Tibial nerve (tissue), 4 donors: Measurements from ENCODE around the gene SLC7A10. TPM values are rescaled to one million over a fixed set of nuclear protein-coding genes. Genes with fewer than 3 reads are reported as not detected.

Experiments
- DNase-seq, 2 donors: peaks; one replicate each; pipeline ENCODE4 v3.0.0-alpha.2; 2019; ENCODE audit warnings: low spot score in 2 of 2
- H3K27ac ChIP-seq, 4 donors: fragments of 200-600 bp; sonication (generic) in 3 of 4; one replicate each; pipeline ENCODE4 v1.5.1; 2017 to 2019; ENCODE audit warnings: mild to moderate bottlenecking in 1 of 4
- H3K27me3 ChIP-seq, 2 donors: fragments of 200-600 bp; sonication (generic) in 1 of 2; one replicate each; pipeline versions ENCODE4 v1.5.1 to v1.6.0; 2017 to 2019
- H3K36me3 ChIP-seq, 3 donors: fragments of 200-600 bp; sonication (generic); one replicate each; pipeline ENCODE4 v1.5.1; 2018 to 2019
- H3K4me1 ChIP-seq, 4 donors: fragments of 200-600 bp; sonication (generic) in 3 of 4; one replicate each; pipeline ENCODE4 v1.5.1; 2017 to 2019
- H3K4me3 ChIP-seq, 4 donors: fragments of 200-600 bp; sonication (generic) in 3 of 4; one replicate each; pipeline ENCODE4 v1.5.1; 2017 to 2019; ENCODE audit warnings: mild to moderate bottlenecking in 1 of 4, moderate library complexity in 1 of 4
- H3K9me3 ChIP-seq, 4 donors: fragments of 200-600 bp; sonication (generic) in 3 of 4; one replicate each; pipeline ENCODE4 v1.5.1; 2017 to 2019
- EP300 ChIP-seq, 2 donors: sonication (generic); formaldehyde crosslinking; IDR thresholded peaks; one replicate each; pipeline ENCODE4 v1.6.1; 2017; ENCODE audit warnings: antibody characterized with exemption in 2 of 2, mild to moderate bottlenecking in 1 of 2
- POLR2A ChIP-seq, 2 donors: fragments of 450-650 bp; IDR thresholded peaks; one replicate each; pipeline ENCODE4 v1.6.1; 2017; ENCODE audit warnings: antibody characterized with exemption in 2 of 2, mild to moderate bottlenecking in 2 of 2, moderate library complexity in 2 of 2
- WGBS, 2 donors: methylation state at CpG; one replicate each; pipeline ENCODE4 v1.1.5; 2018; 5-methylcytosine and 5-hydroxymethylcytosine counted together
- total RNA-seq, 4 donors: library from RNA; depleted of rRNA; stranded (reverse); fragments of >200 nt; gene quantifications; one replicate each; pipeline ENCODE4 v1.1.0, GENCODE V29; 2016
- TF ChIP-seq, protein P1 (sequence below), 5 experiments: fragments of 200-600 bp in 3 of 5; fragments of 450-650 bp in 2 of 5; sonication (generic) in 3 of 5; IDR thresholded peaks; one replicate each; pipeline ENCODE4 v1.5.1; 2016 to 2019; ENCODE audit warnings: antibody characterized with exemption in 5 of 5, mild to moderate bottlenecking in 3 of 5, moderate library complexity in 2 of 5

Gene SLC7A10
- total RNA-seq, 4 donors from 2014 or later, result 4.3 to 25.8 (median 13.2) TPM

DNA sequence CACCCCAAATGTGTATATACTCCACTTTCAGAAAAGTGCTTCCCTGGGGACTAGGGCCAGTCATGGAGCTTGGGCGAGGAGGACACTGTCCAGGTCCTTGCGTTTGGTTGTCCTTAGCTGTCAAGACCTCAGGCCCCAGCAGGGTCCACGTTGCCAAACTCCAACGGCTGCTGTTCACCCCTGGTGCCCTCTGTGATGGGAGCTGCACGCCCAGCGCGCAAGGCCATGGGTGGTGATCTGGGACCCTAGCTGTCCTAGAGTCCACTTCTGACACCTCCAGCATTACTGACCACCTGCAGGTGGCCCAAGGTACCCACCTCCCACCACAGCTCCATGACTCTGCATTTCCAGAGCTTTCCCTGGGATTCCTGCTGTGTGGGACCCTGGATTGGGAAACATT is 27.5 kb downstream of the SLC7A10 start:
- H3K36me3 ChIP-seq, result peaks cover 0 to 55% (median 0%) of the 10 kb centered on the region in 3 donors
- WGBS, 2 donors, result 71 to 90% methylated on average over 5 to 7 of the region's 7 CpGs
- TF ChIP-seq POLR2A (IDR thresholded peaks at IDR 0.05) (no peak), EP300 (IDR thresholded peaks at IDR 0.05) (no peak)
- TF ChIP-seq, protein P1, sequence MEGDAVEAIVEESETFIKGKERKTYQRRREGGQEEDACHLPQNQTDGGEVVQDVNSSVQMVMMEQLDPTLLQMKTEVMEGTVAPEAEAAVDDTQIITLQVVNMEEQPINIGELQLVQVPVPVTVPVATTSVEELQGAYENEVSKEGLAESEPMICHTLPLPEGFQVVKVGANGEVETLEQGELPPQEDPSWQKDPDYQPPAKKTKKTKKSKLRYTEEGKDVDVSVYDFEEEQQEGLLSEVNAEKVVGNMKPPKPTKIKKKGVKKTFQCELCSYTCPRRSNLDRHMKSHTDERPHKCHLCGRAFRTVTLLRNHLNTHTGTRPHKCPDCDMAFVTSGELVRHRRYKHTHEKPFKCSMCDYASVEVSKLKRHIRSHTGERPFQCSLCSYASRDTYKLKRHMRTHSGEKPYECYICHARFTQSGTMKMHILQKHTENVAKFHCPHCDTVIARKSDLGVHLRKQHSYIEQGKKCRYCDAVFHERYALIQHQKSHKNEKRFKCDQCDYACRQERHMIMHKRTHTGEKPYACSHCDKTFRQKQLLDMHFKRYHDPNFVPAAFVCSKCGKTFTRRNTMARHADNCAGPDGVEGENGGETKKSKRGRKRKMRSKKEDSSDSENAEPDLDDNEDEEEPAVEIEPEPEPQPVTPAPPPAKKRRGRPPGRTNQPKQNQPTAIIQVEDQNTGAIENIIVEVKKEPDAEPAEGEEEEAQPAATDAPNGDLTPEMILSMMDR (IDR thresholded peaks at IDR 0.05), result no peak
- H3K9me3 ChIP-seq, result no peaks in the 10 kb centered on the region
- H3K4me3 ChIP-seq, result no peak overlapping the region
- peaks cover 0 to 23% (median 7%) of the 10 kb centered on the region in 4 donors for H3K4me1 ChIP-seq
- H3K27me3 ChIP-seq, result no peaks in the 10 kb centered on the region
- H3K27ac ChIP-seq, result no peak overlapping the region
- DNase-seq, result no peak

DNA sequence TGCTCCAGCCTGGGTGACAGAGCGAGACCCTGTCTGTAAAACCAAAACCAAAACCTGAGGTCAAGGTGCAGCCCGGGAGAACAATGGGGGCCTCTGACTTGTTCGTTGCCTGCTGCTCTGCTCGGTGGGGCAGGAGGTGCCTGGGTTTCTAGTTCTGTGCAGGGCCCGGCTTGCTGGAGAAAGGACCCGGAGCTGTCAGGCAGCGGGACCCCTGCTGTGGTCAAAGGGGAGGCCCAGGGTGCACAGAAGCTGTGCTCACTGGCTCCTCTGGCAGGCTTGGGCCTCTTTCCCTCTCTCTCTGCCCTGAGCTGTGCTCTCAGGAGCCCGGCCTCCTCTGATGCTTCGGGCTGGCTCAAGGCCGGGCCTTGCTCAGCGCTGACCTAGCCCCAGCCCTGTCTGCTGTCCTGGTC is 28.1 kb downstream of the SLC7A10 start:
- no peaks in the 10 kb centered on the region for H3K9me3 ChIP-seq
- WGBS, 2 donors, result 82 to 88% methylated on average over 4 to 11 of the region's 11 CpGs
- no peak overlapping the region for H3K4me3 ChIP-seq
- DNase-seq, result no peak
- no peaks in the 10 kb centered on the region for H3K27me3 ChIP-seq
- H3K36me3 ChIP-seq, result peaks cover 0 to 49% (median 0%) of the 10 kb centered on the region in 3 donors
- peaks cover 0 to 23% (median 7%) of the 10 kb centered on the region in 4 donors for H3K4me1 ChIP-seq
- TF ChIP-seq EP300 (IDR thresholded peaks at IDR 0.05) (no peak), POLR2A (IDR thresholded peaks at IDR 0.05) (no peak)
- TF ChIP-seq, protein P1 (IDR thresholded peaks at IDR 0.05), result no peak
- H3K27ac ChIP-seq, result no peak overlapping the region

DNA sequence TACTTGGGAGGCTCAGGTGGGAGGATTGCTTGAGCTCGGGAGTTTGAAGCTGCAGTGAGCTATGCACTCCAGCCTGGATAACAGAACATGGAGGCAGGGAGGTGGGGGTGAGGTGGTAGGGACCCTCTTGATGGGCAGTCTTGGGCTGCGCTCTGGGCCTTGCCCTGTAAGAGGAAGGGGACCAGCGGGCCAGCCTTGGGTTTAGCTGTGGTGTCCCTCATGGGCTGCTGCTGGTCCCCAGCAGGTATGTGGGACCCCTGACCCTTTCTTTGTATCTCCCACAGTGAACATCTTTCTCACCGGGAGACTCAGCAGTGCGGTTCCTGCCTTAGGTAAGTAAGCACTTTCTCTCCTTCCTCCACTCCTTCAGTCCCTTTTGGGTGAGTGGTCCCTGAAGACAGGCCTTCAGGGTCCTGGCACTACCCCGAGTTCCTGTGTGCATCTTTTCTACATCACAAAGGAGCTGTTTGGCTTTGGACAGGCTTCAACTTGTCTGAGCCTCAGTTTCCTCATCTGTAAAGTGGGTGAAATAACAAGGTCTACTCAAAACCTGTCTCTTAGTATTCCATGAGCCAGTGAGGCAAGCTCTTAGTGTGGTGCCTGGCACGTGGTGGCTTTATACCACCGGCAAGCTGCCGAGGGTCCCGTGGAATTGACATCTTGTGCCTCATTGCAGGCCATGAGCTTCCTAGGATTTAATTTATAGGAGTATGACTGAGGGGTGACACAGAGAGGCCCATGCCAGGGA is 29.0 kb downstream of the SLC7A10 start:
- Histone ChIP-seq H3K9me3 (no peaks in the 10 kb centered on the region), H3K27ac (no peak overlapping the region), H3K36me3 (peaks cover 0 to 45% (median 0%) of the 10 kb centered on the region in 3 donors), H3K27me3 (no peaks in the 10 kb centered on the region), H3K4me3 (no peak overlapping the region), H3K4me1 (peaks cover 0 to 23% (median 7%) of the 10 kb centered on the region in 4 donors)
- WGBS, 2 donors, result 87 to 88% methylated on average over 10 of the region's 10 CpGs
- no peak for DNase-seq
- TF ChIP-seq, protein P1 (IDR thresholded peaks at IDR 0.05), result no peak

DNA sequence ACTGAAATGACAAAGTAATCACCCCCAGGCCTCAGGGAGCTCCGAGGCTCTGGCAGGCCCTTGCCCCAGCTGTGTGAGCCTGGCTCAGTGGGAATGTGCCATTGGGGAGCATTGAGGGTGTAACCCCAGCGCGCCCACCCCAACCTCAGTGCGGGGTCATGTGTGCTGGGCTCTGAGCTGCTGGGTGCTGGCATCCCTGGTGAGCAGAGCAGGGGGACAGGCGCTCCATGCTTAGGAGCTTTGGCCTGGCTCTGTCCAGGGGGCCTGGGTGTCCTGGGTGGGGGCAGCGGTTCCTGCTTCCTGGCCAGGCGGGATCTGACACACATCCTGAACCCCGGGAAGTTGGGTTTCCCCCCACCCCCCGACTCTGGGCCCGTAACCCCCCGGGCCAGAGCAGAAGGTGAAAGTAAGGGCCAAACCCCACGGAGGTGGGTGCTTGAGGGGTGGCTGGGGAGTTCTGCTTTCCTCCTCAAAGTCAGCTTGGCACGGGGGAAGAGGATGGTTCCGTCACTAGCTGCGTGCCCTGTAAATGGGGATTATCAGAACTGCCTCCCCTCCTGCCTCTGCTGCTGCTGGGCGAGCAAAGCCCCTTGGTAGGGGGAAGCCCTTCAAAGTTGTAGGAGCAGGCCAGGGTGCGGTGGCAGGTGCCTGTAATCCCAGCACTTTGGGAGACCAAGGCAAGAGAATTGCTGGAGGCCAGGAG is 29.9 kb downstream of the SLC7A10 start:
- H3K27me3 ChIP-seq, result no peaks in the 10 kb centered on the region
- DNase-seq, result no peak
- H3K36me3 ChIP-seq, result peaks cover 0 to 38% (median 0%) of the 10 kb centered on the region in 3 donors
- 58 to 79% methylated on average over 6 to 13 of the region's 17 CpGs for WGBS, 2 donors
- H3K4me3 ChIP-seq, result peak overlapping the region in 2 of 4 donors; percentile 51 to 88
- H3K9me3 ChIP-seq, result no peaks in the 10 kb centered on the region
- no peak for TF ChIP-seq POLR2A (IDR thresholded peaks at IDR 0.05)
- TF ChIP-seq, protein P1 (IDR thresholded peaks at IDR 0.05), result no peak
- TF ChIP-seq EP300 (IDR thresholded peaks at IDR 0.05), result no peak
- peak overlapping the region in 2 of 4 donors; percentile 31 to 86 for H3K27ac ChIP-seq
- H3K4me1 ChIP-seq, result peaks cover 0 to 23% (median 7%) of the 10 kb centered on the region in 4 donors
